Activated T-cell treated with anti-CD3 and anti-CD28 coated beads, Interleukin-2, amount 50 U/mL, for 72 hours (primary cell): ENCODE data around the gene SORD. TPM values are rescaled to one million over a fixed set of nuclear protein-coding genes. Genes with fewer than 3 reads are reported as not detected.
"Not testable (repeated sequence)": the region's sequence is repeated elsewhere in the genome, so short reads cannot be mapped to it uniquely, and the experiment has no call there.

Source experiments
- ATAC-seq, 2 donors: fragments of 150-1000 bp; cut with Tn5 transposase; replicated peaks in 1 of 2; 2 replicates each; pipeline ENCODE4 v1.10.0; 2021; ENCODE audit warnings: moderate library complexity in 2 of 2, mild to moderate bottlenecking in 1 of 2
- DNase-seq, 2 donors: peaks; one replicate each; pipeline ENCODE4 v3.0.0; 2021 to 2022; ENCODE audit warnings: mixed read lengths in 1 of 2
- H3K27ac Mint-ChIP-seq: one replicate; pipeline ENCODE4 v1.8.0; 2022; ENCODE audit warnings: mild to moderate bottlenecking, moderate library complexity, mixed read lengths
- H3K27me3 Mint-ChIP-seq: one replicate; pipeline ENCODE4 v1.8.0; 2022; ENCODE audit warnings: low read depth, mixed read lengths
- H3K36me3 Mint-ChIP-seq, 2 donors: one replicate each; pipeline ENCODE4 v1.8.0; 2022; ENCODE audit warnings: mixed read lengths in 2 of 2, mild to moderate bottlenecking in 1 of 2; ENCODE audit not compliant: insufficient read depth in 2 of 2
- H3K4me1 Mint-ChIP-seq: one replicate; pipeline ENCODE4 v1.8.0; 2022; ENCODE audit warnings: low read depth, mixed read lengths
- H3K4me3 Mint-ChIP-seq, 2 donors: one replicate each; pipeline ENCODE4 v1.8.0; 2022; ENCODE audit warnings: mild to moderate bottlenecking in 2 of 2, mixed read lengths in 2 of 2, moderate library complexity in 2 of 2
- H3K9me3 Mint-ChIP-seq, 2 donors: one replicate each; pipeline ENCODE4 v1.8.0; 2022; ENCODE audit warnings: mixed read lengths in 2 of 2
- total RNA-seq, 2 donors: library from RNA; stranded (reverse); gene quantifications; one replicate each; pipeline ENCODE4 v1.2.3, GENCODE V29; 2022

SORD gene
- total RNA-seq, 2 donors from 2014 or later = 10.0 to 17.6 TPM

DNA sequence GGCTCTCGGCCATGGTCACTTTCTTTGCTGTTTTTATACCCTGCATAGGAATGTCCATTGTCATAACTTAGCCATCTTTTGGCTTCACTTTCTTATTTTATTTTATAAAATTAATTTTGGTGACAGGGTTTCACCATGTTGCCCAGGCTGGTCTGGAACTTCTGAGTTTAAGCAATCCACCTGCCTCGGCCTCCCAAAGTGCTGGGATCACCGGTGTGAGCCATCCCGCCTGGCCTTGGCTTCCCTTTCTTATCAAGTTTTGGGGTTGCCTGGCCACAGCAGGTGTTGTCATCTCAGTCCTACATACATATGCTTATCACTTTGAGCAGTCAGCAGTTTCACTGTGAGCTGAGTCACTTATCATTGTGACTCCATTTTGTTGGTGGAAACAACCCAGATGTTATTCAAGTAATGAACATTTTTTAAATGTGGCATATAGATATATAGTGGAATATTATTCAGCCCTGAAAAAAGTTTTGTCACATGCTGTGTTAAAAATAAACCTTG, 8.6 kb downstream of the SORD start:
- H3K4me3 Mint-ChIP-seq, H3K27me3 Mint-ChIP-seq, H3K36me3 Mint-ChIP-seq, H3K27ac Mint-ChIP-seq, DNase-seq, H3K9me3 Mint-ChIP-seq: not testable (repeated sequence)
- peak in 1 of 2 donors; percentile 44 for ATAC-seq
- H3K4me1 Mint-ChIP-seq = peaks cover 18% of the 10 kb centered on the region

DNA sequence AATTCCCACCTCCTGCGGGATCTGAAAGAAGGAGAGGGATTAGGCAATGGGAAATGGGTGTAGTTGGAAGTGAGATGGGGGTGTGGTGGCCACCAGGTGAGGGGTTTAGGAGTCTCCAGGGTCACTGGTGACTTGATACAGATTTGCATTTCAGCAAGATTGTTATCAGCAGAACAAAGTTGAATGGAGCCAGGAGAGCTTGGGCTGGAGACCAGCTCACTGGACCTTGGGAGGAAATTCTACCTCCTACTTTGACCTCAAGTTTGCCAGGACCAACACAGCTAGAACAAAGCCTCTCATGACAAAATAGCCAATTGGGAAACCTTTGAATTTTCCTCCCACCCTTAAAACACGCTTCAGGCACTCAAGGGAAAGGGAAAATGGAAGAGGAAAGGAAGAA, 9.5 kb downstream of the SORD start:
- peaks cover 28% of the 10 kb centered on the region for H3K4me1 Mint-ChIP-seq
- not testable (repeated sequence) for H3K27me3 Mint-ChIP-seq, H3K27ac Mint-ChIP-seq, H3K4me3 Mint-ChIP-seq, DNase-seq, H3K9me3 Mint-ChIP-seq, ATAC-seq, H3K36me3 Mint-ChIP-seq

DNA sequence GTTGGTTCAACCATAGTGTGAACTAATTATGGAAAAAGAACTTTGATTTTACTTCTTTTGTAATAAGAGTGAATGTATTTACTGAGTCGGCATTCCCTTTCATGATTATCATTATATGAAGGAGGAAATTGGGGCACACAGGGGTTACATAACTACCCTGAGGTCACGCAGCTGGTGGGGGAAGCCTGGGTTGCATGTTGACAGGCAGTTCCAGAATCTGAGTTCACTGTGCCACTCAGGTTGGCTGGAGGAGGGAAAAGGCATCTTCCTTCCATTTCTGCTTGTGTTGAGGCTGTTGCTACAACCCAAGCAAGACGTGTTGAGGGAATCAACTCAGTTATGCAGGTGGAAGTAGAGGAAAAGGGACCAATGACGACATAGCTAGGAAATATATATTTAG, 11.1 kb downstream of the SORD start:
- H3K4me3 Mint-ChIP-seq, H3K27ac Mint-ChIP-seq, DNase-seq, H3K9me3 Mint-ChIP-seq, H3K36me3 Mint-ChIP-seq, H3K27me3 Mint-ChIP-seq, ATAC-seq: not testable (repeated sequence)
- H3K4me1 Mint-ChIP-seq = peaks cover 21% of the 10 kb centered on the region

DNA sequence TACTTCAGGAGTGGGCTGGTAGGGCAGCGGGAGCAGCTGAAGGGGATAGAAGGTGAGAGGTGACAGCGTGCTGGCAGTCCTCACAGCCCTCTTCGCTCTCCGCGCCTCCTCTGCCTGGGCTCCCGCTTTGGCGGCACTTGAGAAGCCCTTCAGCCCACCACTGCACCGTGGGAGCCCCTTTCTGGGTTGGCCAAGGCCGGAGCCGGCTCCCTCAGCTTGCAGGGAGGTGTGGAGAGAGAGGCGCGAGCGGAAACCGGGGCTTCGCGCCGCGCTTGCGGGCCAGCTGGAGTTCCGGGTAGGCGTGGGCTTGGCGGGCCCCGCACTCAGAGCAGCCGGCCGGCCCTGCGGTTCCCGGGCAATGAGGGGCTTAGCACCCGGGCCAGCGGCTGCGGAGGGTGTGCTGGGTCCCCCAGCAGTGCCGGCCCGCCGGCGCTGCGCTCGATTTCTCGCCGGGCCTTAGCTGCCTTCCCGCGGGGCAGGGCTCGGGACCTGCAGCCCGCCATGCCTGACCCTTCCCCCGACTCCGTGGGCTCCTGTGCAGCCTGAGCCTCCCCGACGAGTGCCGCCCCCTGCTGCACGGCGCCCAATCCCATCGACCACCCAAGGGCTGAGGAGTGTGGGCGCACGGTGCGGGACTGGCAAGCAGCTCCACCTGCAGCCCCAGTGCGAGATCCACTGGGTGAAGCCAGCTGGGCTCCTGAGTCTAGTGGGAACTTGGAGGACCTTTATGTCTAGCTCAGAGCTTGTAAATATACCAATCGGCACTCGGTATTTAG, 11.8 kb downstream of the SORD start:
- H3K4me3 Mint-ChIP-seq = not testable (repeated sequence)
- peaks cover 21% of the 10 kb centered on the region for H3K4me1 Mint-ChIP-seq

DNA sequence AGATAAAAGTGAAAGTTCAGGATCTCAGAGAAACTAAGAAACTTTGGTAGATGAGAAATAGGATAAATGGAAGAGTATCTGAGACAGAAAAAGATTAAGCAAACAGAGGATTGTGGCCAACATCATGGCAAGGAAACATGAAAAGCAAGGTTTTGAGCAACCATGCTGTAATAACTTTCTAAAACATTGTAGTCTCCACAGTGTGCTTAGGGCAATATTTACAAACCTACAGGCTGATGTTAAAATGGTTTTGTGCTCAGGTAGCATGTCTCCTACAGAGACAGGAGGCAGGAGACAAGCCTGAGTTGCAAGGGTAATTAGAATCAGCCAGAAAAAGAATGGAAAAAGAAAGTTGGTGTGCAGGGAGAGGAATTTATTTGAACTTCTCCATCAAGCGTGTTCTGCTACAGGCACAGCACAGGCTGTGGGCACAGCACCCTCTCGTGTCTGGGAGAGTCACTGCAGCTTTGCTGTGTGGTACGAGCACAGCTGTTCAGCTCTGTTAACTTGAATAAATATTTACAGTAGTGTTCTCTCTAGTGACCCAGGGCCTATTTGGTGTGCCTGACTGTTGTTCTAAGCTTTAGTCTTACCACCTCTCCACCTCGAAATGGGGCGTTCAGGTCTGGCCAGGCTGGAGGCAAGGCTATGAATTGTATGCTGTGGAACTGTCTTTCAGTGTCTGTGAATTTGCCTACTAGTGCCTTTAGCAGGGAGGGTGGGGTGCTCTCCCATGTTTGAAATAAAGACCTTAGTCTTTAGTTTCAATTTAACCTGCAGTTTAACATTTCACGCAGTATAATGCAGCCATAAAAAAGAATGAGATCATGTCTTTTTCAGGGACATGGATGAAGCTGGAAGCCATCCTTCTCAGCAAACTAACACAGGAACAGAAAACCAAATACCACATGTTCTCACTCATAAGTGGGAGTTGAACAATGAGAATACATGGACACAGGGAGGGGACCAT, 14.1 kb downstream of the SORD start:
- not testable (repeated sequence) for H3K27ac Mint-ChIP-seq, H3K36me3 Mint-ChIP-seq
- peak; percentile 87 to 90 for ATAC-seq

More for the DNA sequence above, 11.8 kb downstream of the SORD start:
- ATAC-seq, H3K36me3 Mint-ChIP-seq, H3K27me3 Mint-ChIP-seq, H3K9me3 Mint-ChIP-seq, DNase-seq, H3K27ac Mint-ChIP-seq: not testable (repeated sequence)

GRCh38 chr15:45037936-45038335, 14.9 kb downstream of the SORD start:
- H3K27ac Mint-ChIP-seq = no peak overlapping the region
- no peak overlapping the region for H3K4me3 Mint-ChIP-seq
- no peak for DNase-seq
- no peaks in the 10 kb centered on the region for H3K27me3 Mint-ChIP-seq
- H3K4me1 Mint-ChIP-seq = peaks cover 21% of the 10 kb centered on the region
- no peaks in the 10 kb centered on the region for H3K36me3 Mint-ChIP-seq
- no peaks in the 10 kb centered on the region for H3K9me3 Mint-ChIP-seq
- no peak for ATAC-seq

More for the DNA sequence above, 14.1 kb downstream of the SORD start:
- peak overlapping the region; percentile 11 to 51 for H3K4me3 Mint-ChIP-seq
- peak; percentile 72 to 77 for DNase-seq
- not testable (repeated sequence) for H3K9me3 Mint-ChIP-seq, H3K27me3 Mint-ChIP-seq
- peaks cover 21% of the 10 kb centered on the region for H3K4me1 Mint-ChIP-seq

GRCh38 chr15:45040396-45040795, 17.4 kb downstream of the SORD start:
- not testable (repeated sequence) for H3K36me3 Mint-ChIP-seq, DNase-seq, H3K27ac Mint-ChIP-seq, ATAC-seq, H3K4me3 Mint-ChIP-seq, H3K27me3 Mint-ChIP-seq, H3K9me3 Mint-ChIP-seq
- peaks cover 21% of the 10 kb centered on the region for H3K4me1 Mint-ChIP-seq

- H3K9me3 Mint-ChIP-seq, H3K4me3 Mint-ChIP-seq, H3K36me3 Mint-ChIP-seq, DNase-seq, H3K4me1 Mint-ChIP-seq, H3K27me3 Mint-ChIP-seq, H3K27ac Mint-ChIP-seq, ATAC-seq: not testable (repeated sequence)
These were observed 18.5 kb downstream of the SORD start for GRCh38 chr15:45041538-45041937.

DNA sequence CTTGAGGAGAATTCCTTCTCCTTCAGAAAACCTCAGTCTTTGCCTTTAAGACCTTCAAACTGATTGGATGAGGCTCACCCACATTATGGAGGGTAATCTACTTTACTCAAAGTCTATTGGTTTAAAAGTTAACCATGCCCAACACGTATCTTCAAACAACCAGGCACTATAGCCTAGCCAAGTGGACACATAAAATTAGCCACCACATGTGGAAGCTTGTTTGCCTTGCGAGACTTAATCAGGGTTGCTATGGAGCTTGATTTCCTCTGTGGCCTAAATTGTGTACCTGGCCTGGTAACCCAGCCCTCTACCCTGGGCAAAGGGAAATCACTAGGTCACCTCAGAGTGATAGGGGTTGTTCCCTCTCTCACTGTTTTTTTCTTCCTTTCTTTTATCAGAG, 19.9 kb downstream of the SORD start:
- not testable (repeated sequence) for DNase-seq

DNA sequence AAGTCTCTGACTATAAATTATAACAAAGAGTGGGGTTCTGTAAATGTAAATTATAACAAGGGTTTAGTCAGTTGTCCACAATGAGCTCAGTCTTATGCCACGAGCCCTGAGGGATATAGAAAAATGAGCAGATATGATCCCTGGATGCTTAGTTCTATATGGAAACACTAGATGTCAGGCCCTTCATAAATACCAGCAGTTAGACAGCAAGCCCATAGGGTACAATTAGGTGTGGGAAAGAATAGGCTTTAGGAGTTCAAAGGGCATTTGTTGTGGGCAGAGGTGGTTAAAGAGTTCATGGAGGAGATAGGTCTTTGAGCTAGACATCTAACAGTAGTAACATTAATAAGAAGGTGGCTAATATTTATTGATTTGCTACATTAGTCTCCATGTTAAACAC, 21.3 kb downstream of the SORD start:
- not testable (repeated sequence) for ATAC-seq, H3K27ac Mint-ChIP-seq, H3K4me1 Mint-ChIP-seq, H3K4me3 Mint-ChIP-seq, H3K9me3 Mint-ChIP-seq, DNase-seq, H3K27me3 Mint-ChIP-seq
- peaks cover 8 to 13% of the 10 kb centered on the region in 2 donors for H3K36me3 Mint-ChIP-seq

More for the DNA sequence above, 19.9 kb downstream of the SORD start:
- H3K36me3 Mint-ChIP-seq, H3K27ac Mint-ChIP-seq, H3K4me3 Mint-ChIP-seq, H3K27me3 Mint-ChIP-seq, H3K4me1 Mint-ChIP-seq, ATAC-seq, H3K9me3 Mint-ChIP-seq: not testable (repeated sequence)

GRCh38 chr15:45048449-45048793, 25.4 kb downstream of the SORD start:
- H3K36me3 Mint-ChIP-seq = peaks cover 11 to 36% of the 10 kb centered on the region in 2 donors
- H3K9me3 Mint-ChIP-seq, H3K27ac Mint-ChIP-seq, ATAC-seq, DNase-seq, H3K27me3 Mint-ChIP-seq, H3K4me1 Mint-ChIP-seq, H3K4me3 Mint-ChIP-seq: not testable (repeated sequence)

GRCh38 chr15:45048794-45049631, 26.0 kb downstream of the SORD start:
- Mint-ChIP-seq H3K4me1 (no peaks in the 10 kb centered on the region), H3K27me3 (no peaks in the 10 kb centered on the region), H3K9me3 (peaks cover 3 to 4% of the 10 kb centered on the region in 2 donors), H3K27ac (no peak overlapping the region), H3K36me3 (peaks cover 11 to 36% of the 10 kb centered on the region in 2 donors), H3K4me3 (no peak overlapping the region)
- ATAC-seq (no peak), DNase-seq (no peak)
